GM18873 (cell line): ENCODE measurements around the gene LRP2BP.

Source experiments
- ATAC-seq: cut with Tn5 transposase; IDR thresholded peaks from one replicate; pipeline ENCODE4 v1.9.1; 2021; ENCODE audit warnings: mild to moderate bottlenecking, moderate library complexity, moderate number of reproducible peaks; ENCODE audit not compliant: unreplicated experiment, low FRiP score

LRP2BP gene

GRCh38 chr4:185395956-185396723 is 416 bp upstream of the LRP2BP start:
- peak; percentile 66 for ATAC-seq

DNA sequence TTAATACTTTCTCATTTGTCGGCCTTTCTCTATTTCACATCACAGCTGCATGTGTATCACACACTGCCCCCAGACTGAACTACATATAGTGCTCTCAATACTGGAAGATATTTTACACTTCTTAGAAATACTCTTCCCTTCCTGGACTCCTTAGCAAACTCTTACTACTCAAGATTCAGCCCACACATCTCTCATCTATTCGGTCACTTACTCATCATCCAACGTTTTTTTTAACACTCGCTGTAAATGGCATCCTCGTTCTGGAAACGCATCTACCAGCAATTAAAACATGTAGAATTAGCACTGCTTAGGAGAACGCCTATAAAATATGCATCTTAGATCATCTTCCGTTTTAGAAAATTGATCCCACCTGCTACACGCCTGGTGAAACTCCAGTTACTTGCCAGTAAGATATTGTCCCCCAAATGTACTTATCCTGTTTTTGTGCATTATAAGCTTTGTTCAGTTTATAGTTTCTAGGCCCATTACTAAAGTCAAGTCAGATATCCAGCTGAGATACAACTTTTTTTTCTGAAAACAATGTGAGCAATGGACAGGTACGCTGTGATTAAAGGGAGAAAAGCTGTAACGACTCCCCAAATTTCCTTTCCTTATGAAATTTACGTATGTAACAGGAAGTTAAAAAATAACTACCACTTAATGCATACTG is 1.0 kb downstream of the LRP2BP start:
- no peak for ATAC-seq

DNA sequence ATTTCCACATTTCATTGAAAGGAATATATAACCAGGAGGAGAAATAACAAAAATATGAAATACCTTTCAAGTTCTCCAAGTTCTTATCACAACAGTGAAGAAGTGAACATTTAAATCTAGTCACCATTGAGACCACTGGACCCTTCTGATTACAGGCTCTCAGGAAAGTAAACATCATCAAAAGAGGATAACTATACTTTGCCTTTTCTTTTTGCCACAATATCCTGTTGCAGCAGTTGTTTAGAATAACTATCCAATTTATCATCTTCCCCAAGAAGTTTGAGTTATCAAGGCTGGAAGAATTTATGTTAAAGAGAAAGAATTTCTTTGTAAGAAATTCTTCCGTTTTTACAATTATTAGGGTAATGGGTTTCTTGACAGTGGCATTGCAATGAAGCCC is 3.6 kb downstream of the LRP2BP start:
- ATAC-seq = no peak

DNA sequence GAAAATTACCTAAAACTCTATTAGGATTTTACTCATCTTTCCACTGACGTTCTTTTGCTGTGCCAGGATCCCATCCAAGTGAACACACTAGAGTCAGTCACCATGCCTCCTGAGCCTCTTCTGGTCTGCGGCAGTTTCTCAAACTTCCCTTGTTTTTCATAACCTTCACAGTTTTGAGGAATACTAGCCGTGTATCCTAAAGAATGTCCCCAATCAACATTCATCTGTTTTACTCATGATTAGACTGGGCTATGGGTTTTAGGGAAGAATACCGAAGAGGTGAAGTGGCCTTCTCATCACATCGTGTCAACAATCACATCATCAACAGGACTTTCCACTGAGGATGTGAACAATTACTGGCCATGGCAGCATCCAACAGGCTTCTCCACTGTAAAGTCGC is 4.8 kb downstream of the LRP2BP start:
- ATAC-seq = no peak

DNA sequence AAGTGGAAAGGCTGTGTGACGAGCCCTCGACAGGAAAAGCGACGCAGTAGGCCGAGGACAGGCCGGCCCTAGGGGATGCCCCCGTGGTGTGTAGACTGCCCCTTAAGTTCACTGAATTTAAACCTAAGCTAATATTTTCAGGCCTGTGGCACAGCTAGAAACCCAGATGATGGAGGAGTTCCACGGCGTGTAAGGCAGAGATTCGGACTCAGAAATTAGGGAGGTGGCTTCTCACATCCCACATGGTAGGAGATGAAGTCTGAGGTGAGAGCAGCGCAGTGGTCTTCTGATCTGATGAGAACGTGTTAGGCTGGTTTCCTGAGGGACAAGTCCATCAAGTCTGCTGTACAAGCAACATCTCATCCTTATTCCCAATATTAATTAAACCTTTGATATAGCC is 7.8 kb downstream of the LRP2BP start:
- ATAC-seq = no peak

DNA sequence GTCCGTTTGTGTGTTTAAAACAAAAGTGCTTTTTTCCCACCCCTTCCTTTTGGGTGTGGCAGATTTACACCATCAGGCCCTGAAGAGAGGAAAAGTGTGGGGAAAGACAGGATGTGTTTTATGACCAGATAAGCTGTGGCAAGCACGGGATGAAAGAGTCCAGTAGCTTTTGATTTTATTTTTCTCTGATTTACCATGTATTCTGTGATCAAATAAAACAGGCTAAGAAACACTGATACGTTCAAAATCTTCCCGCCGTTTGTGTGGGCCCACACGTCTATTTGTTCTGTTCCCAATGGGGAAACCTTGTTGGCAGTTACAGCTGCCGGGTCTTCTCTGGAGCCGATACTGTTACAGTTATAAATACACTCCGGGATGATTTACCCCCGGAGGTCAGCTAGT is 10.8 kb downstream of the LRP2BP start:
- ATAC-seq = no peak

DNA sequence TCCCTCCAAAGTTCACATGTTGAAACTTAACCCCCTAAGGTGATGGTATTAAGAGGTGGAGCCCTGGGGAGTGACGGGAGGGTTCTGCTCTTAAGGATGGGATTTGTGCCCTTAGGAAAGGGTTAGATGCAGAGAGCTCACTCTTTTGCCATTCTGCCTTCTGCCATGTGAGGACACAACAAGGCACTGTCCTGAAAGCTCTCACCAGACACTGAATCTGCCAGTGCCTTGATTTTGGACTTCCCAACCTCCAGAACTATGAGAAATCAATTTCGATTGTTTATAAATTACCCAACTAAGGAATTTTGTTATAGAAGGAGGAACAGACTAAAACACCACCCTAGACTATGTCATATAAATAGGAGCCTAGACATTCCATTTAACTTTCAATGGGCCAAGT is 11.7 kb downstream of the LRP2BP start:
- ATAC-seq = no peak

GRCh38 chr4:185383451-185383850 is 12.3 kb downstream of the LRP2BP start:
- no peak for ATAC-seq

DNA sequence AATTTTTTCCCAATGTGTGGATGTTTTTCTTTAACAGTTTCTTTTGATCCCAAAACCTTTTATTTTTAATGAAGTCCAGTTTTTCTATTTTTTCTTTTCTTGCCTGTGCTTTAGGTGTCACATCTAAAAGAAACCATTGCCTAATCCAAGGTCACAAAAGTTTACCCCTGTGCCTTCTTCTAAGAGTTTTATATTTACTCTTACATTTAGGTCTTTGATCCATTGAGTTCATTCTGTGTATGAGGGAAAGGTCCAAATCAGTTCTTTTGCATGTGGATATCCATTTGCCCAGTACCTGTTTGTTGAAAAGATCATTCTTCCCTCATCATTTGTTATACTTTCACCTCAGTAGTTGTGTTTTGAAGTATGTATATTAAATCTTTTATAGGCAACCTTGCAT is 13.0 kb downstream of the LRP2BP start:
- no peak for ATAC-seq

DNA sequence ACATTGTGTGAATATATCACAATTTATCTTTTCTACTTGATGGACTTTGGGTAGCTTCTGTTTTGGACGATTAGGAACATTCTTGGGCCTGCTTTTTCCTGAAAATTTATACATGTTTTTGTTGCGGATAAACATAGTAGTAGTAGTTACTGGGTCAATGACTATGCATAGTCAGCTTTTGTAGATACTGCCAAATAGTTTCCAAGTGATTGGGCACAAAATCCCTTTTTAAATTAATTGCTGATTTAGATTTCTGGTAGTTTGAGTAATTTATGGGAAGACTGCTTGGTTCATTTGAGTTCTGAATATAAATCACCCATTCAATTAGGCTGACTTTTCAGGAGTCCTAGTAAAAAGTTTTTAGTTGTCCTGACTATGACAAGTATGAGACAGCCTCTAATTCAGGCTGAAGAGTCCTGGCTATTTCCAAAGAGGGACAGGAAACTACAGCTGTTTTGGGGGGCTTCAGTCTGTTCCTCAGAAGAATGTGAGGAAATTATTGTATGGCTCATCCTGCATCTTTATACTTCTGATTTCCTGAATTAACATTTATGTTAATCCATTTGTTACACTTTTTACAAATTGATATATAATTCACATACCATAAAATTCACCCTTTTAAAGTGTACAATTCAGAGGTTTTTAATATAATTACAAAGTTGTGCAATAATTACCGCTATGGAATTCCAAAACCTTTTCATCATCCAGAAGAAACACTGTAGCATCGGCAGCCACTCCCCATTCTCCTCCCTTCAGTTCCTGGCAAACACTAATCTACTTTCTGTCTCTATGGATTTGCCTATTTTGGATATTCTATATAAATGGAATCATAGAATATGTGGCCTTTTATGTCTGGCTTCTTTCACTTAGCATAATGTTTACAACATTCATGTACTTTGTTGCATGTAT is 14.2 kb downstream of the LRP2BP start:
- ATAC-seq = no peak

- ATAC-seq = no peak
Observed at GRCh38 chr4:185380320-185380719, 15.4 kb downstream of the LRP2BP start.

- no peak for ATAC-seq
Observed at GRCh38 chr4:185379326-185380295, 16.1 kb downstream of the LRP2BP start.

DNA sequence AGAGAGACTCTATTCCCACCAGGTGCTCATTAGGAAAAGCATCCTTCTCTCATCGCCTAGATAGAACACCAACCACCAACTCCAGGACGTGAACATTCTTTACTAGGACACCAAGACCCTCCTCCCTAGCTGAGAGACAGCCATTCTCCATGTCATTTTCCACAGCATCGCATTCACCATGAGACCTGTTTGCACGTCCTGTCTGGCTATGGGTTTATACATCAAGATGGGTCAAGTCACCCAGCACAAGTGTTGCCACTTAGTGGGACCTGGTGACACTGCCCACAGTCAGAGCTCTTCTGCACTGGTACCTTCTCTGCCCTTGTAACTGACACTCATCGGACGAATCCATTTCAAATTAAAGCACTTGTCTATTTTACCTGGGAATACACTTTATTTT is 17.5 kb downstream of the LRP2BP start:
- ATAC-seq = no peak

GRCh38 chr4:185374573-185374972 is 21.2 kb downstream of the LRP2BP start:
- ATAC-seq = no peak

DNA sequence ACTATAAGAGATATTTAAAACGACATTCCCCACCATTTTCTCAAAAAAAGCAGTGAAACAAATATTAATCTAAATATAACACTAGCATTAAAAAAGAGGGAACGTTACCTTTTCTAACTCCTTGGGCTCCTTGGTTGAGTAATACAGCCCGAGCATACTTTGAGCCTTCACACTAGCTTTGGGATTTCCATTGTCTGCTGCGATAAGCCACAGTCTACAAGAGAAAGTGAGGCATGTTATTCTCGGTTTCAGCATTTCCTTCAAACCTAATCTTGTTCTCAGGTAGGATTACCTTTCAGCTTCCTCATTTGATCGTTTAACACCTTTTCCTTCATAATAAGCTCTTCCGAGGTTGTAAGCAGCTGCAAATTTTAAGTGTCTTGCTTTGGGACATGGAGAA is 21.7 kb downstream of the LRP2BP start:
- no peak for ATAC-seq

DNA sequence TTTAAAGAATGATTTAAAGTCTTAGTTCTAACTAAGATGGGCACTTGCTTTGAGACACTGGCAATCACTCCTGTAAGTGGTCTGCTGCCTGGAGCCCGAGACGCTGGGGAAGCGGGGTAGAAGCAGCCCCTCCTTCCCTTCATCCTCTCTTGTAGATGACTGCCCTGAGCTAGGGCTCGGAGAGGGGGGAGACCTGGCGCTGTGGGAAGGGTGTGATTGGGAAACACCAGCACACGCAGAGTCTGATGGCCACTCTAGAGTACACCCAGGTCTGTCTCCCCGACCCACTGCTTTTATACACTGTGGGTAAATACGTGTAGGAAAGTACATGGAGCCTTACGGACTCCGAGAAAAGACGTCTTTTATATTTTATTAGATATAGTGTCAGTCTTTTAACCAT is 24.0 kb downstream of the LRP2BP start:
- no peak for ATAC-seq

DNA sequence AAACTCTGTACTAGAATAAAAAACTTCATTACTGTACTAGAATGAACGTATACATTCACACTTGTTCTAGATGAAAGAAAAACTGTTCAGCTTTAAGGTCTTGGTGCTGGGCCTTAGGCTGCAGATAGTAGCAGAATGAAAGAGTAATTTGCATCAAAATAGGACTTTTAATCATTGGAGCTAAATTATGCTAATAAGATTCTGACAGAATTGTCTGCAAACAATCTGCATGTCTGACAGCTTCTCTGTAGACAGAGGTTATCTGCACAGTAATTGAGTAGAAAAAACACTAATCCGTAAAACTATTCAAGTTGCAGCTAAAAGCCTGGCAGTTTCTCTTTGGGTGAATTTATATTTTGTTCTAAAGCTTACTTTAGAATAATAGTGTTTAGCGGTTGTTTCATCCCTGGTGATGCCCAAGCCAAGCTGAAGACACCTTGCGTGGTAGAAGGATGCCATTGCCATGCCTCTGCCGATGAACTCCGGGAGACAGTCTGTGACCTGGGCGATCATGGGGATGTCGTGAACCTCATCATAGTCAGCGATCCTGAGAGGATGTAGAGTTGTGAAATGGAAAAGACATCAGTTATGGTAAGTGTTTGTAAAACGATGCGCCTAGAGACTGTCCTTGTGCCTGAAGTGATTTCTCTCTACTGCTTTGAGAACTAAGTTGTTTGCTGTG is 25.3 kb downstream of the LRP2BP start:
- ATAC-seq = no peak

DNA sequence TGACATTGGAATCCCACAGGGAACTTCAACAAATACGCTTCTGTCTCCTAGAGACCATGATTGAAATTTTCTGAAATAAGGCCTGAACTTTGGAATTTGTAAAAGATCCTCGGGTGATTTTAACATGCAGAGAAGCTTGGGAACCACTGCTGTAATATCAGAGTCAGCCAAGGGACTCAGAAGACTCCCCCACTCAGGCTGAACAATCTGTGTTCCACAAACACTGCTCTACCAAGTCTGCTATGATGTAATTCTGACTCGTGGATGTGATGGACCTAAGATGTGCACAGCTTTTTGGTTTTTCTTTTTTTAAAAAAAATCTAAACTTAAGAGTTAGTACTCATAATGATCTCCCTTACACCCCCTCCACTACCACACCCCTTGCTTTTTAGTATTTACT is 26.0 kb downstream of the LRP2BP start:
- no peak for ATAC-seq

DNA sequence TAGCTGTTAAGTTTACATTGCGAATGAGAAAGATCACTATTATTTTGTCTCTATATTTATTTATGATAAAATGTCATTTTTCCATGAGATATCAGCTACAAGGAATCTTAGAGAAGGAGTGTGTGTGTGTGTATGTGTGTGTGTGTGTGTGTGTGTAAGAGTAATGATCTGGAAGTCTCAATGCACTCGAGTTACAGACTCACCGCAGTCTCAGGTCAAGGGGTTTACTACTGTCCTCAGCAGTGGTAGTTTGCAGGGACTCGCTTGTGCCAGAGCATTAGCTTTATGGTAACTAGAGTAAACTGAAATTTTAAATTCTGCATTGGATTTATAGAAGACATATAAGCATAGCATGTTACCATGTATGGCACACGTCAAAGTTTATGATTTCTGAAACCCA is 30.8 kb downstream of the LRP2BP start:
- no peak for ATAC-seq

DNA sequence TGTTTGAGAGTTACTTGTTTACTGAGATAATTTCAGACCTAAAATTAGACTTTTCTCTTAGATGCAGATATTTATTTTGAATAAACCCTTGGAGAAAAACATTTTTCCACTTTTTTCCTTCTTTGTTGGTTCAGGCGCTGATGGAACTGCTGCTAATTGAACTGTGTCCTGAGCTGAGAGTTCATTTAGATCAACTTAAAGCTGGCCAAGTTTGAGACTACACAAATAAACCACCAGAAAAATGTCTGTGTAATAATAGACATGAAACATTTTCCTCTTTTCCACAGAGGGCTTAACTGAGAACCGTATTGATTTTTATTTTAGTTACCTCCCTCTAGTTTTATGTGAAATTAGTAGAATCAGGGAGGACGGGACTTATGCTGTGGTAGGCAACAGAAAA is 32.5 kb downstream of the LRP2BP start:
- no peak for ATAC-seq
